Activated T-cell treated with anti-CD3 and anti-CD28 coated beads, Interleukin-2, amount 50 U/mL, for 24 hours (primary cell): ENCODE data around the gene HMGB1.
"Not testable (repeated sequence)": the region's sequence is repeated elsewhere in the genome, so short reads cannot be mapped to it uniquely, and the experiment has no call there.

Experiments
- DNase-seq: peaks from one replicate; pipeline ENCODE4 v3.0.0-alpha.2; 2020
- H3K27ac Mint-ChIP-seq: 2 replicates; pipeline ENCODE4 v1.8.0; 2020; ENCODE audit warnings: mild to moderate bottlenecking, mixed read lengths
- H3K27me3 Mint-ChIP-seq: 2 replicates; pipeline ENCODE4 v1.8.0; 2020; ENCODE audit warnings: mixed read lengths
- H3K36me3 Mint-ChIP-seq: 2 replicates; pipeline ENCODE4 v1.8.0; 2020; ENCODE audit warnings: low read depth, mixed read lengths
- H3K4me1 Mint-ChIP-seq: 2 replicates; pipeline ENCODE4 v1.8.0; 2020; ENCODE audit warnings: low read depth, mixed read lengths
- H3K4me3 Mint-ChIP-seq: 2 replicates; pipeline ENCODE4 v1.8.0; 2020; ENCODE audit warnings: mild to moderate bottlenecking, moderate library complexity, mixed read lengths
- H3K9me3 Mint-ChIP-seq: 2 replicates; pipeline ENCODE4 v1.8.0; 2020; ENCODE audit warnings: mixed read lengths

The HMGB1 gene

DNA sequence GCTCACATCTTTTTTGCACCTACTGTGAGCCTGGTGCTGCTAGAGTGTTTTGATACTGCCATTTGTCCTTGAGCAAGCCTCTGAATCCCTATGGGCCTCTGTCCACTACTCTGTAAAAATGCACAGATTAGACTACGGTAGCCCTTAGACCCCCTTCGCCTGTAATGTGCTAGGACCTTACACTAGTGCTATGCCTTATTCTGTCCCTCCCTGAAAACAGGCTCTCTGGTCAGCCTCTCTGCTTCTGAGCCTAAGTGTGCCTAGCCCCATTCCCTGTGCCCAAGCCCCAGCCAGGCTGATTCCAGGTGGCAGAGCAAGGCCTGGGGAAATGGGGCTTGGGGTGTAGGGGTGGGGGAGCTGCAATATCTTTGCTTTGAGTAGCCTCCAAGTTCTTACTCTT, 10.7 kb downstream of the HMGB1 start:
- DNase-seq: no peak
- H3K9me3 Mint-ChIP-seq: no peaks in the 10 kb centered on the region
- peak overlapping the region; percentile 30 for H3K27ac Mint-ChIP-seq
- H3K4me1 Mint-ChIP-seq: peaks cover 31% of the 10 kb centered on the region
- no peaks in the 10 kb centered on the region for H3K27me3 Mint-ChIP-seq
- peaks cover 28% of the 10 kb centered on the region for H3K36me3 Mint-ChIP-seq
- no peak overlapping the region for H3K4me3 Mint-ChIP-seq

DNA sequence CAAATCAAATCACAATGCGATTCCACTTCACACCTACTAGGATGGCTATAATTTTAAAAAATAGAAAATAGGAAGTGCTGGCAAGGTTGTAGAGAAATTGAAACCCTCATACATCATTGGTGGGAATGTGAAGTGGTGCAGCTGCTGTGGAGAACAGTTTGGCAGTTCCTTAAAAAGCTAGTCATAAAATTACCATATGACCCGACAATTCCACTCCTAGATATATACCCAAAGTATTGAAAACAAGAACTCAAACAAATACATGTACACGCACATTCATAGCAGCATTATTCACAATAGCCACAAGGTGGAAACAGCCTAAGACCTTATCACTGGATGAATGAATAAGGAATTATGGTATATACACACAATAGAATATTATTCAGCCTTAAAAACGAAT, 12.0 kb downstream of the HMGB1 start:
- no peaks in the 10 kb centered on the region for H3K9me3 Mint-ChIP-seq
- H3K27ac Mint-ChIP-seq: no peak overlapping the region
- DNase-seq: no peak
- peaks cover 21% of the 10 kb centered on the region for H3K4me1 Mint-ChIP-seq
- peaks cover 15% of the 10 kb centered on the region for H3K36me3 Mint-ChIP-seq
- no peak overlapping the region for H3K4me3 Mint-ChIP-seq
- H3K27me3 Mint-ChIP-seq: no peaks in the 10 kb centered on the region

DNA sequence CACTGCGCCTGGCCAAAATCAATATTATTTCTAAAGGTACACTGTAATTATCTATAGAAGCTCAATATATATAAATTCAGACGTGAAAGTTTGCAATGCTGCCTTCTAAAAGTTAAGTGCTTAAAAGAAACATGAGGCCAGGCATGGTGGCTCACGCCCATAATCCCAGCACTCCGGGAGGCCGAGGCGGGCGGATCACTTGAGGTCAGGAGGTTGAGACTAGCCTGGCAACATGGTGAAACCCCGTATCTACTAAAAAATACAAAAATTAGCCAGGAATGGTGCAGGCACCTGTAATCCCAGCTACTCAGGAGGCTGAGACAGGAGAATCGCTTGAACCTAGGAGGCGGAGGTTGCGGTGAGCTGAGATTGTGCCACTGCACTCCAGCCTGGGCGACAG, 14.3 kb downstream of the HMGB1 start:
- H3K27me3 Mint-ChIP-seq, H3K27ac Mint-ChIP-seq, H3K9me3 Mint-ChIP-seq: not testable (repeated sequence)

DNA sequence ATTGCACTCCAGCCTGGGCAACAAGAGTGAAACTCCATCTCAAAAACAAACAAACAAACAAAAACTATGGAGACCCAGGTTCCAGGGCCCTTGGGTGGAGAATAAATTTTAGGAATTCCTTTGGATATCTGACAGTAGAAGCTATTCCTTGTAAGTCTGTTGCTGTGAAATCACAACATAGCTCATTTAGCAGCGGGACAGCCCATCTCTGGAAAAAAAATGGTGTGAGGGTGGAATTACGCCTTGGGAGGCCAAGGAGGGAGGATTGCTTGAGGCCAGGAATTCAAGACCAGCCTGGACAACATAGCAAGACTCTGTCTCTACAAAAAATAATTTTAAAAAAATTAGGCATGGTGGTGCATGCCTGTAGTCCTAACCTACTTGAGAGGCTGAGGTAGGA, 15.7 kb downstream of the HMGB1 start:
- no peak overlapping the region for H3K4me3 Mint-ChIP-seq
- H3K36me3 Mint-ChIP-seq: no peaks in the 10 kb centered on the region
- H3K27me3 Mint-ChIP-seq: peaks cover 10% of the 10 kb centered on the region
- H3K4me1 Mint-ChIP-seq: peaks cover 16% of the 10 kb centered on the region
- DNase-seq: no peak
- H3K9me3 Mint-ChIP-seq: no peaks in the 10 kb centered on the region
- no peak overlapping the region for H3K27ac Mint-ChIP-seq

More for the DNA sequence above, 14.3 kb downstream of the HMGB1 start:
- H3K4me1 Mint-ChIP-seq: peaks cover 10% of the 10 kb centered on the region
- not testable (repeated sequence) for H3K36me3 Mint-ChIP-seq, H3K4me3 Mint-ChIP-seq, DNase-seq

- Mint-ChIP-seq H3K27me3 (peaks cover 11% of the 10 kb centered on the region), H3K9me3 (no peaks in the 10 kb centered on the region)
- DNase-seq: no peak
These were observed 17.3 kb downstream of the HMGB1 start for GRCh38 chr13:30448441-30448840.

DNA sequence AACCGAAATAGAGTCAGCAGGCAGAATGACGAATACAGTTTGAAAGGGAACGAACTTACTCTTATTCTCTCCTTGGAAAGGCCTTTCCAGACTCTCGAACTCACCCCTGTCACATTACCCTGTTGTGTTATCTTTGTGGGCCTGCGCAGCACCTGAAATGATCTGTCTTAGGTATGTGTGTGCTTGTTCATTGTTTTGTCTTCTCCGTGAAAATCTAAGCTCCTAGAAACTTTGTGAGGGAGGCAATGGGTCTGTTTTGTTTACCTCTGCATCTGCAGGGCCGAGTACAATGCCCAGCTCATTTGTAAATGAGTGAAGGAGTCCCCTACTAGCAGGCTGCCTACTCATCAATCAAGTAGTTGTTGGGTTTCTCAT, 19.6 kb downstream of the HMGB1 start:
- Mint-ChIP-seq H3K36me3 (no peaks in the 10 kb centered on the region), H3K27me3 (peaks cover 11% of the 10 kb centered on the region), H3K4me3 (no peak overlapping the region), H3K27ac (no peak overlapping the region), H3K9me3 (no peaks in the 10 kb centered on the region), H3K4me1 (peaks cover 17% of the 10 kb centered on the region)
- DNase-seq: no peak

More at GRCh38 chr13:30448441-30448840, 17.3 kb downstream of the HMGB1 start:
- H3K4me3 Mint-ChIP-seq: no peak overlapping the region
- no peaks in the 10 kb centered on the region for H3K36me3 Mint-ChIP-seq
- peaks cover 12% of the 10 kb centered on the region for H3K4me1 Mint-ChIP-seq
- H3K27ac Mint-ChIP-seq: no peak overlapping the region

DNA sequence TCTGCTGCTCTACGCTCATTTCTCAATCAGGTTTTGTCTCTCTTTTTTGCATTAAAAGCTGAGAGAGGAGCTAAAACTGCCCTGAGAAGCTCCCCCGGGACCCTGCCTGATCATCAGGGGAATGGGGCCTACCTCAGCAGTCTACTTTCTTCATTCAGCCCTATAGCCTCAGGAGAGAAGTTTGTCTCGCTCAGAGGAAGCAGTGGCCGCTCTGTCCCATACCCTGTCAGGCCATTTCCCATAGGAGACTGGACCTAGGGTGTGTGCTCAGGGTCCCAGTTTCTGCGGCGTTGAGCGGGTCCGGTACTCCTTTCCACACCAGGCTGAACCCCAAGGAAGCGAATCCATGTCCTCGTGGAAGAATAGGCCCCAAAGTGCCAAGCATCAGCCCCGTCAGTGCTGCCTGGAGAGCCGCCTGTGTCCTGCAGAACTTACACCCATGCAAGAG, 21.8 kb downstream of the HMGB1 start:
- DNase-seq: no peak
- Mint-ChIP-seq H3K4me1 (peaks cover 20% of the 10 kb centered on the region), H3K9me3 (no peaks in the 10 kb centered on the region), H3K36me3 (no peaks in the 10 kb centered on the region), H3K4me3 (no peak overlapping the region), H3K27me3 (peaks cover 11% of the 10 kb centered on the region), H3K27ac (no peak overlapping the region)

- H3K4me3 Mint-ChIP-seq, H3K9me3 Mint-ChIP-seq, H3K27ac Mint-ChIP-seq, DNase-seq, H3K36me3 Mint-ChIP-seq: not testable (repeated sequence)
- H3K27me3 Mint-ChIP-seq: peaks cover 11% of the 10 kb centered on the region
- H3K4me1 Mint-ChIP-seq: peaks cover 20% of the 10 kb centered on the region
These were observed 22.2 kb downstream of the HMGB1 start for GRCh38 chr13:30443491-30443890.

DNA sequence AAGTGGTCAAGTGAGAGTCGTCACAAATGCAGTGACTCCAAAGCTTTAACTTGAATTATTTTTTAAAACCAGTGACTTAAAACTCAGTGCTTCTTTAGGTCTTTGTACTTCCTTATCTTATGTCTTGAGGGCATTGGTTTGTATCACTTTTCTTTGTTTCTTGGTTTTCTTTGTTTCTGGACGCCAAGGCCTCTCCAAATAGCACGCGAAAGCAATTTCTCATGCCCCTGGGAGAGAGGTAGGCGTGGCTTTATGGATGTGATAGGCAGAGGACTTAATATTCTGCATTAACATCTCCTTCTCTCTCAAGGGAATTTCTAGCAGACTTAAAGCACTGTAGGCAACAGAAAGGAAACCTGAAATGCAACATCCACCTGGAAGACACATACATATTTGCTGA, 22.8 kb downstream of the HMGB1 start:
- peaks cover 20% of the 10 kb centered on the region for H3K4me1 Mint-ChIP-seq

DNA sequence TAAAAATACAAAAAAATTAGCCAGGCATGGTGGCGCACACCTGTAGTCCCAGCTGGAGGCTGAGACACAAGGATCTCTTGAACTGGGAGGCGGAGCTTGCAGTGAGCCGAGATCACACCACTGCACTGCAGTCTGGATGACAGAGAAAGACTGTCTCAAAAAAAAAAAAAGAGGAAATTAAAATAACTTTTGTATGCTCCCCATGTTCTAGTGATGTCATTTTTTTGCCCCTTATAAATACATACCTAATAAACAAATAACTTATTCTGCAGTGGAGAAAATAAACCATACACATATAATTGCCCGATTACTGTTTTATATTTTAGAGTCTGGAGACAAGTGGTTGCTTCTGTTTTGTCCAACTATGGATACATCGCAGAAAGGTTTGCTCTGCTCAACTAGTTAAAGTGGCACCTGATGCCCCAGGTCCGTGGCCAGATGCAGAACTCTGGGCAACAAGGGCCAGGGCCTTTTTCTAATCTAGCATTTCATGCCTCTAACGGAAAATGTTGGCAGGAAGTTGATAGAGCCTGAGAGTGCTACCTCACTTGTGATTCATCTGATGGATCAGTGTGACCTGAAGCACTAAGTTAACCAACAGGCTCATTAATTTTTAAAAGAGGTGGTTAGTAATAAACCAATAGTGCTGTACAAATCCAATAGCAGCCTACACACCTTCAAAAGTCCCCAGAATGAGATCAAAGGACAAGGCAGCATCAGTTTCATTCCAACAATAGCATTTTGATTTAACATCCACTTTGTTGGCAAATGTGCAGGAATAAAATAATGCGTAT, 24.6 kb downstream of the HMGB1 start:
- H3K9me3 Mint-ChIP-seq: no peaks in the 10 kb centered on the region
- H3K4me3 Mint-ChIP-seq: no peak overlapping the region
- H3K27ac Mint-ChIP-seq: no peak overlapping the region
- H3K4me1 Mint-ChIP-seq: peaks cover 16% of the 10 kb centered on the region
- H3K27me3 Mint-ChIP-seq: peaks cover 9% of the 10 kb centered on the region
- DNase-seq: no peak
- H3K36me3 Mint-ChIP-seq: no peaks in the 10 kb centered on the region

More for the DNA sequence above, 22.8 kb downstream of the HMGB1 start:
- Mint-ChIP-seq H3K27ac (no peak overlapping the region), H3K4me3 (no peak overlapping the region), H3K9me3 (no peaks in the 10 kb centered on the region), H3K36me3 (no peaks in the 10 kb centered on the region), H3K27me3 (peaks cover 11% of the 10 kb centered on the region)
- no peak for DNase-seq

- no peaks in the 10 kb centered on the region for H3K9me3 Mint-ChIP-seq
- no peak overlapping the region for H3K27ac Mint-ChIP-seq
- no peaks in the 10 kb centered on the region for H3K27me3 Mint-ChIP-seq
- H3K4me1 Mint-ChIP-seq: peaks cover 8% of the 10 kb centered on the region
- H3K4me3 Mint-ChIP-seq: no peak overlapping the region
- H3K36me3 Mint-ChIP-seq: no peaks in the 10 kb centered on the region
- no peak for DNase-seq
These were observed 27.4 kb downstream of the HMGB1 start for GRCh38 chr13:30438286-30438685.

DNA sequence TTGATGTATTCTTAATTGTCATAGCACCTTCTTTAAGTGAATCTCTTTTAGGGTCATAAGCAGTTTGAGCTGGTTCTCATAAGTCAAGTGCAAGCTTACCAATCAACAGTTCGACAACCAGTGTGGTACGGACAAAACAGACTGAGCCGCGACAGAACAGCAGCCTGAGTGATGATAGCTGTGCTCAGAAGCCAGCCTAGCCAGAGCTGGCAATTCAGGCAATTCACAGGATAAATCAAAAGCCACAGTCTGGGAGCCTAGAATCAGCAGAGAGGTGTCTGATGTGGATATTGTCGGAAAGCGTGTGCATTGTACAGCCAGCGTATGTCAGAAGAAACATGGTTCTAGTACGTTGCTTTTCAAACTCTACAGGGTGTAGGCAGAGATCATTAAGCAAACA, 28.6 kb downstream of the HMGB1 start:
- H3K27ac Mint-ChIP-seq: no peak overlapping the region
- no peak overlapping the region for H3K4me3 Mint-ChIP-seq
- H3K36me3 Mint-ChIP-seq: no peaks in the 10 kb centered on the region
- no peaks in the 10 kb centered on the region for H3K9me3 Mint-ChIP-seq
- DNase-seq: no peak
- H3K27me3 Mint-ChIP-seq: no peaks in the 10 kb centered on the region
- H3K4me1 Mint-ChIP-seq: peaks cover 12% of the 10 kb centered on the region

DNA sequence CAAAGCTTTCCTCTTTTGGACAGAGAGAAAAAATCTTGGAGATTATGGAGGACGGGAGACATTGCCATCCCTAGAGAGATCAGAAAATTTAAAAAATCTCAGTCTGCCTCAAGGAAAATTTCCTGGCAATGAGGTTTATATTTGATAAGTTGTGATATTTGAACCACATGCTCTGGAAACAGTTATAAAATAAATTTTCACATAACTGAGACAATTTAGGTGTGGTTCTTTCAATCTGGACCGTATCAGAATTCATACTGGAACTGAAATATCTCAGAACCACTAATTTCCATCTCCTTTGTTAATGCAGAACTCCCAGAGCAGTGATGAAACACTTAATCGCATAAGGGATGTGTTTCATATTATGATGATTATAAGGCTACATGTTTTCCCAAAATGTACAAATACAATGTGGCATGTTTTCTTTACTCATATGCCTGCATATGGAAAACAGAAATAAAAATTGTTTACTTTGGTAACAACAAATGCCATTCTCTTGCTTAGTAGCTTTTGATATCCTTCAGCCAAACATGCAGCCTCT, 29.8 kb downstream of the HMGB1 start:
- no peak overlapping the region for H3K27ac Mint-ChIP-seq
- H3K4me3 Mint-ChIP-seq: no peak overlapping the region
- H3K27me3 Mint-ChIP-seq: no peaks in the 10 kb centered on the region
- peaks cover 16% of the 10 kb centered on the region for H3K4me1 Mint-ChIP-seq
- no peak for DNase-seq
- no peaks in the 10 kb centered on the region for H3K36me3 Mint-ChIP-seq
- H3K9me3 Mint-ChIP-seq: no peaks in the 10 kb centered on the region

DNA sequence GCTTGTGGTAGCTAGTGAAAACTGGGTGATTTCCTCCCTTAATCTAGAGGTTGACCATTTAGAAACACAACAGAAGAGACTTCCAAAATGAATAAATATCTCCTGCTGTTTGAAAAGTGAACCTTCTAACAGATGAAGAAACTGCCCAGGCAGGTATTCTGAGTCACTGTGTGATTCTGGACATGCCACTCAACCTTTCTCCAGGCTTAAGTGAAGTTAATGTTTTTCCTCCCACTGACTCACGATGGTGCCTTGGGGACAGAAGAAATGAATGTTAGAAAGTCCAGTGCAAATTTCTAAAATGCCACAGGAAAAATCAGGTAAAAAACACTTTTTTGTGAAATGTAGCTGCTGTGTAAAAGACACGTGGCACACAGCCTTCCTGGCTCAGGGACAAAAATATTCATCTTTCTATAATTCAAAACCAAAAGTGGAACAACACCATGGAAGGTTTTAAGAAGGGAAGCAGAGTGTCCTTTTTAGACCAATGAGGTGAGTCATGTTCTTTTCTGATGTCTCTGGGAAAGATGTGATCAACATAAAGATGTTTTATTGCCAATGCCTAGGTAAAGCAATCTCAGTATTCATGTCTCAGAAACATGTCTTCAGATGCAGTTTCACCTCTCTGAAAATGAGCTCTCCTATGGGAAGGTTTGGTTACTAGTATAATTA, 34.3 kb downstream of the HMGB1 start:
- H3K4me3 Mint-ChIP-seq: peak overlapping the region; percentile 61
- H3K9me3 Mint-ChIP-seq: no peaks in the 10 kb centered on the region
- no peaks in the 10 kb centered on the region for H3K36me3 Mint-ChIP-seq
- peaks cover 35% of the 10 kb centered on the region for H3K4me1 Mint-ChIP-seq
- peak overlapping the region; percentile 93 for H3K27ac Mint-ChIP-seq
- no peaks in the 10 kb centered on the region for H3K27me3 Mint-ChIP-seq
- DNase-seq: no peak
